GM11168 (cell line): ENCODE measurements around the gene ARHGAP42.
"Not testable (repeated sequence)": the region's sequence is repeated elsewhere in the genome, so short reads cannot be mapped to it uniquely, and the experiment has no call there.

Experiments used
- in situ Hi-C: fragments of 300-500 bp; cut with MboI; formaldehyde crosslinking; loops from one replicate; pipeline ENCODE4 v1.12.0; 2022; ENCODE audit warnings: low sequenced_read_pairs; ENCODE audit not compliant: unreplicated experiment

Gene ARHGAP42

DNA sequence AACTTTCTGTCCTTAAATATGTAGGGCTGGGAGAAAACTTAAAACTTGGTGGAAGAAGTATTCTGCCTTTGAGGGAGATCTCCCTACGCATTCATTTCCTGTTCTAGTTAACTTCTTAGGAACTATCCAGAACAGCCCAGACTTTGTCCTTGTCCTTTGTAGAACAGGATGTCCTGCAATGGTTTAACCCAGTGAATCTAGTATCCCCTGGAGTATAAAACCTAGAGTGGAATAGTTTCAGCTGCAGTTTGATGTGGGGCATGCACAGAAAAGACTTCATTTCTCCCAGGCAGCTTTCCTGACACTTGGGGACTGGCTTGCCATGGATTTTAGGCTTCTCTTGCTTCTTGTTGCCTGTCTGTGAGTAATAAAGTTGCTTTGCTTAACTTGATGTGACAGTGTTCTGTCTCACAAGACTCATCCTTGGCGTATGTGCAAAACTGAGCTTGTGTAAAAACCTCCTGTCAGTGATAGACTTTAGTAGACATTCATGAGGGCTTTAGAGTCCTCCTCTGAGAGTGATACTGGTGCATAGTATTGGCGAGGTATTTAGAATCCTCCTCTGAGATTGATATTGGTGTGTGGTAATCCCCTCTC is 28.2 kb downstream of the ARHGAP42 start:
- in situ Hi-C loops, result no loop called here

DNA sequence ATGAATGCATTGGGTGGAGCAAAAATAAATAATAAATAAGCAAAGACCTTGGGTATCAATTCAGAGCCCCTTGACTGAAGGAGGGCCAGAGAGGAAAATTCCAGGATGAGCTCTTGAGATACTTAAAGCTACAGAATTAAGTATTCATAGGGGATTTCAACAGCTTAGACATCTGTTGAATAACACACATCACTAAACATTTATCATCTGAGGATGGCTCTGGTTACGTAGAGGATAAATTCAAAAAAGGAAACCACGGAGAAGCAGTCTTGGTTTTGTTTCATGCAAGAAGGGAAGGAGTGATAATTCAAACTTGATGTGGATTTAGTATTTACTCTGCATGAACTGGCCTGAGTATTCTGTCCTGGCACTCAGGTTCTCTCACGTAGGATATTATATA is 29.8 kb downstream of the ARHGAP42 start:
- in situ Hi-C loops, result no loop called here

DNA sequence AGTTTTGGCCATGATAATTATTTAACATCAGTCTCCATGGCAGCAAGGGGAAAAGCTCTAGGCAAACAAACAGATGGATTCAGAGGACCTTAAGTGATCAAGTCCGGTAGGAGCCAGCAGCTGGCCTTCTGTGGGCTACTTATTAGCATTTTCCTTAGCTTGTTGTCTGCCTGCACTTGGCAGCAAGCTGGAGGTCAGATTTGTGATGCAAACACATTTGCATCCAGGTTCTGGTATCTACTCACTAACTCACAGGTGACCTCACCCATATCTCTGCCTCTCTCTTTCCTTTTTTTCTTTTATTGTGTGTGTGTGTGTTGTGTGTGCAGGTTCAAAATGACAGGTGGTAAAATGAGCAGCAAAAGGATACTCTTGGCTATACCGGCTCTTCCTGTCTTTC is 32.3 kb downstream of the ARHGAP42 start:
- in situ Hi-C loops, result no loop called here

DNA sequence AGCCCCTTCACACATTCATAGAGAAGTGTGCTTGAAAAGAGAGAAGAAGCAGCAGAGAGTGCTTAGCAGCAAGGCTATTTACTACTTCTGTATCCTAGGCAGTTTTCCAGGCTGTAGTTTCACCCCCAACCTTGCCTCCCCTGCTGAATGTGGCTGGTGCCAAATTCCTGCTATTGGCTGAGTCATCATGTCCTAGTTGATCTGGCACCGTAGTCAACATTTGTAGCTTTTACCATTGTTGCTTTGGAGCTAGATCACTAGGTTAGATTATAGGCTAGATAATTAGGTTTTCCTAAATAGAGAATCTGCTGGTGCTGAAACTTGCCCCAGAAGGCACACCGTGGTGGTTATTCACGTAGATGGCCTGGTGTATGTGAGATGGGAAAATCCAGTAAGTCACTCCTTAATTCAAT is 32.7 kb downstream of the ARHGAP42 start:
- in situ Hi-C loops, result no loop called here

DNA sequence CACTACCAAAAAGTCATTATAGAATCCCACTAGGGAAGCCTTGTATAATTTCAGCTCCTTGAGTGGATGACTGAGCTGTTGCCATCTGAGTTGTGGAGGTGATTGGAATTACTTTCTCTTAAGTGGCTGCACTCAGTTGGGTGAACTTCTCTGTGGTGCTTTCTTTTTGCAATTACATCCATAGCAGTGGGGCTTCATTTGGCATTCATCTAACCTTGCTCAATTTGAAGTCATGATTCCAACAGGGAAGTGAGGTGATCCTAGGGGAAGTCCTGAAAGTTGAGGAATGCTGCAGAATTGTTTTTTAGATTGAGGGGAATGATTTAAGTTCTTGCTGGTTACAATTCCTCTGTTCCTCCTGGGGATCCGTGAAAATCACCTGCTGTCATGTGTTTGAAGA is 39.6 kb downstream of the ARHGAP42 start:
- in situ Hi-C loops, result no loop called here

DNA sequence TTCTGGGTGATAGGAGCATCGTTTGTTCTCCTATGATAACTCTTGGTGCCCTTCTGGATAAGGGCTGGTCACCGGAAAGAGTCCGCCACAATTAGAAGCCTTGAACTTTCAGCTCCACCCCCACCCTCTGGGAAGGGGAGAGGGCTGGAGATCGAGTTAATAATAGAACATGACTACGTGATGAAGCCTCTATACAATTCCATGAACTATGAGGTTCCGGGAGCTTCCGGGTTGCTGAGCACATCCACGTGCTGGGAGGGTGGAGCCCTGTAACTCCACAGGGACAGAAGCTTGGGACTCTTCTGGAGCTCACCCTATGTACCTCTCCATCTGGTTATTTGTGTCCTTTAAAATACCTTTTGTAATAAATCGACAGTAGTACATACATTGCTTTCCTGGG is 40.3 kb downstream of the ARHGAP42 start:
- in situ Hi-C loops, result no loop called here

DNA sequence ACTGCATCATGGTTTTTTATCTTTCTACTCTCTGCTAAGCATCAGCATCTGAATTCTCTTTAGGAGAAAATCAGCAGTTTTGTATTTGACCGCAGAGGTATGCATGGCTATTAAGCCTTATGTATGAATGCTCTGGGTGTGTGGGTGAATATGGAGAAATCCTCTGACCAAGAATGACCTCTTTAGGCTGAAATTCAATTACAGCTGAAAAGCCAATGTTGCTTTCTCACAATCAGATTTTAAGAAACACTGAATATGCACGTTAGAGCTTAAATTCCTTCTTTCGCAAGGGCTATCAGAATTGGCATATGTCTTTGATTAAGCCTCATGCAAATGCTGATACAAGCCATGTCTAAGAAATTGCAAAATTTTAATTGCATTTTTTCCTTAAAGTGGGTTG is 43.2 kb downstream of the ARHGAP42 start:
- in situ Hi-C loops, result no loop called here

DNA sequence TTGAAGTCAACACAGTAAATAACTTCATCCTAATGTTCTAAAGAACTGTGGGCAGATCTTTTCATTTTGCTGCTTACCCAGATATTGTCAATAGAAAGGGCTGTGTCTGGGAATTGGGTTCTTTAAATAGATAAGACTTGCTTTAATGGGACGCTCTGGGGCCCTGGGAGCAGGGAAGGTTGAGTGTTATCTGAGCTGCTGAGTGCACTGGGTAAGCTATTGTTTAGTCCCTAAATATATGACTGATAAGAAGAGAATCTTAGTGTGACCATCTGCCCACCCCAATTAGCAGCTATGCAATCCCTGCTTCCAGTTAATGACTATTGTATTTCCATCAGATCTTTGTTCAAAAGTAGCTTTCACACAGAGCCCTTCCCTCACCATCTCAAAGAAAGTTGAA is 44.4 kb downstream of the ARHGAP42 start:
- in situ Hi-C loops, result no loop called here

DNA sequence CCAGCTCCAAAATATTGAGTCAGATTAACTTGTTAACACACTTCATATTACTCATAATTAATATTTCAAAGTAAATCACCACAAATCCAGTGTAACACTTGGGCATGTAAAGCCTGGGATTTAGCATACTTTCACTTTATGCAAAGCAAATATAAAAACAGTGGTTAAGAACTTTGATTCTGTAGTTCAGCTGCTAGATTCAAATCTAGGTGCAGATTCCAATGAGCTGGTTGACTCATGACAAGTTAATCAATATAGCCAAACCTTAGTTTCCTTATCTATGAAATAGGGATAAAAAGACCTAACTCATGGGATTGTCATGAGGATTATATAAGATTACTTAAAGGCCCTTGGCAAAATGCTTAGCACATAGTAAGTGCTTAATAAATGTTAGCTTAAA is 45.9 kb downstream of the ARHGAP42 start:
- in situ Hi-C loops, result no loop called here

DNA sequence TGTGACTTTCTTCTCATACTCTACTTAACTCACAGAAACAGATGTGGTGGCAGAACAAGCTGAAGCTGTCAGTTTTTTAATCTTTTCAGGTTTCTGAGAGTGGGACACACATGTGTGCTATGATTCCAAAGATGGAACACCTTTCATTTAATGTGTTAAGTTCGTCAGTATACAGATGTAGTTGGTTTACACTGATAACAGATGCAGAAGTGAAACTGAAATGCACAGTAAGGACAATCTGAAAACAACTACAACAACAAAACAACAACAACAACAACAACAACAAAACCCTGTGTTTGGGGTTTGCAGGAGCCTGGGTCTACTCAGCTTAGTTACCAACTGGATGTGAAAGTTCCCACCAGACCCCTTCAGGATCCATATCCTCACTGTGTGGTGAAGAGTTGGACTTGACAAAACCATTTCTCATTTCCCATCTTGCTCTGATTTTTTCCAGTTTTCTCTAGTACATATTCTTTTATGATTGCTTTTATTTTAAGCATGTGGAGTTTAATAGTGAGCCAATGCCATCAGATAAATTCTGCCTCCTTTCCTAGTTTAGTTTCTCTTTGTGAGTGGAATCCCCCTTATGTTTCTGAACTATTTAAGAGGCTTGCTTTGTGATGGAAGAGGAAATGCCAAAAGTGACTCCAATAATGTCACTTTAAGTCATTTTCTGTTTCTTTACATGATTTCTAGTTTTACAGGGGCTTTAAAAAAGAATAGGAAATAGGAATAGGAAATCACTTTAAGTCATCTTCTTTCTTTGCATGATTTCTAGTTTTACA is 47.8 kb downstream of the ARHGAP42 start:
- in situ Hi-C loops, result no loop called here

DNA sequence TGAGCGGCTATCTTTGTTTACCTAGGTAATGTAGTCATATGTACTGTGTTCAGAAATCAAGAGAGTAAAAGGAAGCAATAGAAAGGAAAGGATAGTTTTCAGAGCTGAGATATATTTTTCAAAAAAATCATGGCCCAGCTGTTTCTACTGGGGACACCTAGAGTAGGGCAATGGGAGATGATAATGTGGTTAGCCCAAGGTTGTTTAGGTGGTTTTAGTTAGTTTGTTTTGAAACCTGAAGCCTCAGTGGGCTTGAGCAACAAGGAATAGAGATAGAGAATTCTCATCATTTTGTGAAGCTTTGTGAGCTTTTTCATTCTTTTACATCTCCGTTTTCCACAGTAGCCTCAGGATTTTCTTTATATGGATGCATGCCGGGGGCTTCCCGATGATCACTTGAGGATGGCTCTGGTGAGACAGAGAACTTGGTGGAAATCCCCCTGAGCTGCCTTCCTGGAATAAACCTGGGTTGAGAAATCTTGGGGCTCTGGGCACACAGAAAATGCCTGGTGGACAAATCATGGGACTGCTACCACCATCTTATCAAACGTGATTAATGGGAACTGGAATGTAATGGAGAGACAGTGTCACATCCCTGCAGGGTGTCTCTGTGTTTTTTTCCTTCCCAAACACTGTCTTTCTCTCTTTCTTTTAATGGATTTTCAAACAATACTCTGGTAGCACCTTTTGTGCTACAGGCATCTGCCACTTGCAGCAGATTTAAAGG is 49.0 kb downstream of the ARHGAP42 start:
- in situ Hi-C loops, result no loop called here

DNA sequence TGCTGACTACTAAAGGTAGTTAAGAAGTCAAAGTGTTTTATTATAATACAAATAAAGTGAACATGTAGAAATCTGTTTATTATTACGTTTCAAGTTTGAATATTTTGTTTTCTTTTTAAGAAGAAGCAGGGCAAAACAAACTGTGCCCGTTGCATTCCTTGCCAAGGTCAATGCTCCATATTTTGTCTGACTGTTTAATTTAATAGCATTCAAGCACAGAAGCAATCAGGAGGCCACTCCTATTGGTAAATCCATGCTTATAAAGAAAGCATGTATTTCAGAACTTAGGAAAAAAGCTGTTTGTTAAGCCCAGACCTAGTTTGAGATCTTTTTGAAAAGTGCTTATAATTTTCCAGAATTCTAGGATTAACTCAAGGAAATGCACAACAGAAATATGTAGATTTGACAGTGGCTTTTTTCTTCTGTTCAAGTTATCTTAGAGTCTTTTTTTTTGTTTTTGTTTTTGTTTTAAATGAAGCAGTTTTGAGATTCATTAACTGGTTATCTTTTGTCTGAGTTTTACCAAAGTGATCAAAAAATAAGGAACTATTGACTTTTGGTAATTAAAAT is 51.7 kb downstream of the ARHGAP42 start:
- in situ Hi-C loops, result no loop called here

DNA sequence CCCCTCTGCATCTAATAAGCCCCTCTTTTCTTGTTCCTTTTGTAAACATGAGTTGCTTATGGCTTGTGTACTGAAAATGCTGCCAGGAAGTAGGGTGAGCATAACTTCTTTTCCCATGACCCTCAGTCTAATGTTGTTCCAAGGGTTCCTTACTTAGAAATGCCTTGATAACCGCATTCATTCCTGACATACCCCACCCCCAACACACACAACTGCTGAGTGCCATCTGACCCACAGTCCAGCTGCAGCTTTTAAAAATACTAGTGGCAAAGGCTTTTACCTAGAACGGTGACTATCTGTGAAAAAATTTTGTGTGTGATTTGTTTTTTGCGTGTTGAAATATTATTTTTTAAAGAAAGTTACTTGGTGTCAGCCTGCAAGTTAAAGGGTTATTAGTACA is 52.6 kb downstream of the ARHGAP42 start:
- in situ Hi-C loops, result no loop called here

DNA sequence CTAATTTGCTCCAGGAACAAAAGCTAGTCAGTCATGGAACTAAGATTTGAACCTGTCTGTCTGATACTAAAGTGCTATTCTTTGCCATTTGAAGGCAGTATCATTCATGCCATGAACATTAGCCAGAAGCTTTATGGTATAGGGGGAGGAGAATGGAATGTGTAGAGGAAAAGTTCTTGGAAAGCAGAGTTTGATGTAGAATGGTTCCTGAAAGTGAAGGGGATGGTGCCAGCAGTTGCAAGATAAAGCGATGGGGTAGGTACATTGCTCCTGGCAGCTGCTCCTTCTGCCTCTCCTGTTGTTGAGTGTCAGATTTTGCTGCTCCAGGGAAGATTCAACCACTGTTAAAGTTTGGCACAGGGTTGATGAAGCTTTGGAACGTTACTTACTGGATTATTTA is 53.4 kb downstream of the ARHGAP42 start:
- in situ Hi-C loops, result no loop called here

DNA sequence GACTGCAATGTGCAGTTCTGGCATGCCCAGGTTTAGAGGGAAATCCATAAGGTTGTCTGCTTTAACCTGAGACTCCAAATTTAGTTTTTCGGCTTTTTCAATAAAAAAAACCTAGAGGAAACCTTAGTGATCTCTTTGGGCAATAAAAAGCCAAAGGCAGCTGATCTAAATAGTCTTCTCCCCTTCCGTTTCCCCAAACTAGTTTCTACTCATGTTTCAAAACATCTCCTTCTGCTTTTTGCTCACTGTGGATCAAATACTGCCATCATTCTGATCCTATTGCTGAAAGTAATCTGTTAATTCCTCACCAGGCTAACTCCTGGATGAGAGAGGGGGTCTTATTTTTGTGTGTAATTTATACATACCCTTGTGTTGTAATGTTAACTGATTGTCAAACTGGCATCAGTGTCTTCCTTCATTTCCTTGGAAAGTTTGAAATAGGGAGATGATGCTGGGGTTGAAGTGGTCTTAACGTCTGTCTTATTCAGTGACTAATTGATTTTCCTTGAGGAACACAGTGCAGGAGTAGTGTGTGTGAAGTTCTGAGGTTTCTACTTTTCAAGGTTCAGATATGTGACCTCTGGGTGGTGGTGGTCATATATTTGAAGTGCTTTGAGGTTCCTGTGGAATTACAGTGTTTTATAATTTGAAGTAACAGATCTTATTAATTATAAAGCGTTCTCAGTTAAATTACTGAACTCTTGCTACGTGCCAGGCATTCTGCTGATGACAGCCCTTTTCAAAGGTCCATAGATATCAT is 55.0 kb downstream of the ARHGAP42 start:
- in situ Hi-C loops, result no loop called here

DNA sequence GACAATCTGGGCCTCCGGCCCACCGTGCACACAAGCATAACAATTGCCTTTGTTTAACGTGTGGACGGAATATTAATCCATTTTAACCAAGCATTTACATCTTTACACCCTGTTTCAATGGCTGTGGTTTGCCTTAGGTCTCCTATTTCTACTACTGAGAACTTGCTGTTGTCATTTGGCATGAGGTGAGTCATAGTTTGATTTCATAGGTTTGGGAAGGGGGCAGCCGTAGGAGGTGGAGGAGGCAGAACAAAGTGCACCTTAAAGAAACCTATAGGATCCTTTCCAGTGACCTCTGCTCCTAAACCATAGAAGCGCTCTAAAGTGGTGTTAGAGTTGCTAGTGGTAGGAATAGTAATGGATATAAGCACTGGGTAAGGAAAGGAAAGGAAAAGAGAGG is 59.4 kb downstream of the ARHGAP42 start:
- in situ Hi-C loops, result no loop called here

DNA sequence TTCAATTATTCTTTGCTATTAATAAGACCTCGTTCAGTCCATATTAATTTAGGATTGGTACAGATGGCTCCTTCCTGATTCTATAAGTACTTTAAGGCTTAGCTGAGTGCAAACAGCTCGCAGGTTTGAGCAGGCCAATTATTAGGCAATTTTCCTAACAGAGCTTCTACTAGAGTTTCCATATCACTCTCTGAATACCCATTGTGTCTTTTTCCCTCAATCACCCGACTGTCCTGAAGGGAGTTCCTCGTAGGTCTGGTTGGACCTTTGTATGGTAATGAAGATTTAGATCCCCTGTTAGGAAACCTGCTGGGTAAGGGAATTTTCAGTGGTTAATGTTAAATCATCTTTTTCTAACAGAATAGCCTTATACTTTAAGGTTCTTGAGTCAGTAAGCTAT is 61.1 kb downstream of the ARHGAP42 start:
- in situ Hi-C loops, result no loop called here

DNA sequence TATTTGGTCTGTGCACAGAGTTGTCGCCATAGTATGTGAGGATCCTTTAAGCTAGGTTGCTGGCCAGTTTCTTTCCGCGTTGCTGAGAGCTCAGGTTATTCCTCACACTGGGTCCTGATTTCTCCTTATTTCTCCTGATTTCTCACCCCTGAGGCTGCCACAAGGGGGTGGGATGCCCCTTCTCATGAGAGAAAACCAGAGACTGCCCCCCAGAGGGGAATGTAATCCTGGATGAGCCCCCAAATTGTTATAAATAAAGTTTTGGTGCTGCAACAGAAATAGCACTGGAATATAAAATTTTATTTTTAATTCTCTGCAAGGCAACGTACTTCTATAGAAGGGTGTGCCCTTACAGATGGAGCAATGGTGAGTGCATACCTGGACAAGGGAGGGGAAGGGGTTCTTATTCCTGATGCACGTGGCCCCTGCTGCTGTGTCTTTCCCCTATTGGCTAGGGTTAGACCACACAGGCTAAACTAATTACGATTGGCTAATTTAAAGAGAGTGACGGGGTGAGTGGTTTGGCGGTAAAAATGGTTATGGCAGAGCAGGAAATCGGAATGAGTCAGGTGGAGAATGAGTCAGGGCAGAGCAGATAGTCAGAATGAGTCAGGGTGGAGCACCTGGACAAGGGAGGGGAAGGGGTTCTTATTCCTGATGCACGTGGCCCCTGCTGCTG is 62.9 kb downstream of the ARHGAP42 start:
- in situ Hi-C loops, result not testable (repeated sequence)

DNA sequence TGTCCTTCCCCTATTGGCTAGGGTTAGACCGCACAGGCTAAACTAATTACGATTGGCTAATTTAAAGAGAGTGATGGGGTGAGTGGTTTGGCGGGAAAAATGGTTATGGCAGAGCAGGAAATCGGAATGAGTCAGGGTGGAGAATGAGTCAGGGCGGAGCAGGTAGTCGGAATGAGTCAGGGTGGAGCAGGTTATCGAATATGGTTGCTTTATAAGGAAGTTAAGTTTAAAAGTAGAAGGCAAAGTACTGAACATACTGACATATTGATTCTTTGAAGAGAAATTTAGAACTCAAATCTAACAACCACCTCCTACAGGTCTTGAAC is 63.4 kb downstream of the ARHGAP42 start:
- in situ Hi-C loops, result not testable (repeated sequence)
